OCI-LY1 (cell line): ENCODE measurements around the gene CHN1.

Experiments
- H2AFZ ChIP-seq: fragments of 200-600 bp; sonication (generic), shearing (Covaris generic); 2 replicates; pipeline ENCODE4 v1.6.0; 2014; ENCODE audit warnings: antibody characterized with exemption, mild to moderate bottlenecking, low read length
- H3F3A ChIP-seq: fragments of 200-600 bp; sonication (generic), shearing (Covaris generic); 2 replicates; pipeline ENCODE4 v1.6.0; 2014; ENCODE audit warnings: mild to moderate bottlenecking, antibody characterized with exemption, low read length, moderate library complexity; ENCODE audit not compliant: insufficient read depth
- H3K27ac ChIP-seq: fragments of 200-600 bp; sonication (generic); 2 replicates; pipeline ENCODE4 v1.5.1; 2014; ENCODE audit warnings: low read length, mixed run types, mild to moderate bottlenecking, low read depth; ENCODE audit not compliant: poor library complexity, severe bottlenecking
- H3K27me3 ChIP-seq: fragments of 200-600 bp; sonication (generic); 2 replicates; pipeline ENCODE4 v1.6.0; 2014; ENCODE audit warnings: antibody characterized with exemption, mild to moderate bottlenecking, low read length, moderate library complexity; ENCODE audit not compliant: insufficient read depth
- H3K36me3 ChIP-seq: fragments of 200-600 bp; sonication (generic); 2 replicates; pipeline ENCODE4 v1.6.1; 2014; ENCODE audit warnings: mild to moderate bottlenecking, antibody characterized with exemption, low read length, moderate library complexity, mixed read lengths; ENCODE audit not compliant: insufficient read depth
- H3K4me1 ChIP-seq: fragments of 200-600 bp; sonication (generic); 2 replicates; pipeline ENCODE4 v1.5.1; 2014; ENCODE audit warnings: mild to moderate bottlenecking, low read length, moderate library complexity; ENCODE audit not compliant: insufficient read depth, severe bottlenecking
- H3K4me2 ChIP-seq: fragments of 200-600 bp; sonication (generic), shearing (Covaris generic); 2 replicates; pipeline ENCODE4 v1.6.1; 2014; ENCODE audit warnings: low read length
- H3K4me3 ChIP-seq: fragments of 200-600 bp; sonication (generic); 2 replicates; pipeline ENCODE4 v1.5.1; 2014; ENCODE audit warnings: low read length, low read depth, mild to moderate bottlenecking, mixed read lengths; ENCODE audit not compliant: poor library complexity, severe bottlenecking
- H3K79me2 ChIP-seq: fragments of 200-600 bp; shearing (Covaris generic); 2 replicates; pipeline ENCODE4 v1.6.1; 2016; ENCODE audit warnings: mixed run types, low read length, mixed read lengths; ENCODE audit not compliant: insufficient read depth
- H3K9ac ChIP-seq: fragments of 200-600 bp; sonication (generic), shearing (Covaris generic); 2 replicates; pipeline ENCODE4 v1.6.1; 2014; ENCODE audit warnings: mild to moderate bottlenecking, low read length, mixed read lengths
- H3K9me2 ChIP-seq: fragments of 200-600 bp; sonication (generic), shearing (Covaris generic); 2 replicates; pipeline ENCODE4 v1.6.1; 2014; ENCODE audit warnings: low read depth, mild to moderate bottlenecking, low read length, mixed read lengths
- H3K9me3 ChIP-seq: fragments of 200-600 bp; shearing (Covaris generic); 2 replicates; pipeline ENCODE4 v1.6.1; 2014; ENCODE audit warnings: low read length, mixed read lengths
- H4K20me1 ChIP-seq: fragments of 200-600 bp; sonication (generic), shearing (Covaris generic); 2 replicates; pipeline ENCODE4 v1.6.0; 2016; ENCODE audit warnings: mild to moderate bottlenecking, low read length; ENCODE audit not compliant: insufficient read depth
- EZH2 ChIP-seq: fragments of 200-600 bp; sonication (generic), shearing (Covaris generic); IDR thresholded peaks from 2 replicates; pipeline ENCODE4 v1.8.0; 2017; ENCODE audit warnings: borderline replicate concordance, mixed run types, mild to moderate bottlenecking, antibody characterized with exemption, low read length, moderate library complexity, mixed read lengths
- TF ChIP-seq, protein P1 (sequence below): fragments of 200-600 bp; sonication (generic), shearing (Covaris generic); IDR thresholded peaks from 2 replicates; pipeline ENCODE4 v1.5.1; 2017; ENCODE audit warnings: mild to moderate bottlenecking, antibody characterized with exemption, low read length, moderate library complexity, mixed read lengths

CHN1 gene

DNA sequence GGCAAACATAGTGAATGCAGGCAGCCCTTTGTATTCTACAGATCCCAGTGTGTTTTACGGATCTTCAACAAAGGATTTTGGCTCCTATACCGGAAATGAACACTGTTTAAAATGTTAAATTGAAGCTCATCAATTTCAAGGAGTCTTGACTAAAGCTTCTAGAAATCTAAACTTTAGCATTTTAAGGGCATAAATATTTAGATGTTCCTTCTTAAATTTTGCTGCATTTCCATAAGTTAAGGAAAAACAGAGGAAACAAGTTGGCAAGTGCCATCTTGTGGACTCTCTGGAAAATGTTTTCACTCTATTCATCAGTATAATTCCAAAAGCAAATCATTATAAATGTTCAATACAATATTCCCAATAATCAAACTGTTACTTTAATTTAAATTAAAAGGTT is 19.6 kb downstream of the CHN1 start:
- no peaks in the 10 kb centered on the region for H3K9me2 ChIP-seq
- H3K79me2 ChIP-seq: no peaks in the 10 kb centered on the region
- H3K9me3 ChIP-seq: no peaks in the 10 kb centered on the region
- H3K27ac ChIP-seq: no peak overlapping the region
- no peak for TF ChIP-seq EZH2
- TF ChIP-seq, protein P1, sequence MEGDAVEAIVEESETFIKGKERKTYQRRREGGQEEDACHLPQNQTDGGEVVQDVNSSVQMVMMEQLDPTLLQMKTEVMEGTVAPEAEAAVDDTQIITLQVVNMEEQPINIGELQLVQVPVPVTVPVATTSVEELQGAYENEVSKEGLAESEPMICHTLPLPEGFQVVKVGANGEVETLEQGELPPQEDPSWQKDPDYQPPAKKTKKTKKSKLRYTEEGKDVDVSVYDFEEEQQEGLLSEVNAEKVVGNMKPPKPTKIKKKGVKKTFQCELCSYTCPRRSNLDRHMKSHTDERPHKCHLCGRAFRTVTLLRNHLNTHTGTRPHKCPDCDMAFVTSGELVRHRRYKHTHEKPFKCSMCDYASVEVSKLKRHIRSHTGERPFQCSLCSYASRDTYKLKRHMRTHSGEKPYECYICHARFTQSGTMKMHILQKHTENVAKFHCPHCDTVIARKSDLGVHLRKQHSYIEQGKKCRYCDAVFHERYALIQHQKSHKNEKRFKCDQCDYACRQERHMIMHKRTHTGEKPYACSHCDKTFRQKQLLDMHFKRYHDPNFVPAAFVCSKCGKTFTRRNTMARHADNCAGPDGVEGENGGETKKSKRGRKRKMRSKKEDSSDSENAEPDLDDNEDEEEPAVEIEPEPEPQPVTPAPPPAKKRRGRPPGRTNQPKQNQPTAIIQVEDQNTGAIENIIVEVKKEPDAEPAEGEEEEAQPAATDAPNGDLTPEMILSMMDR: peak; percentile 33; the same call in 1 of the 2 replicates
- no peak overlapping the region for H3K4me3 ChIP-seq
- H4K20me1 ChIP-seq: no peaks in the 10 kb centered on the region
- H3F3A ChIP-seq: no peaks in the 10 kb centered on the region
- no peaks in the 10 kb centered on the region for H3K4me1 ChIP-seq
- H3K4me2 ChIP-seq: no peak overlapping the region
- H2AFZ ChIP-seq: no peak overlapping the region
- no peaks in the 10 kb centered on the region for H3K27me3 ChIP-seq
- no peak overlapping the region for H3K9ac ChIP-seq
- H3K36me3 ChIP-seq: no peaks in the 10 kb centered on the region

- no peaks in the 10 kb centered on the region for H3K79me2 ChIP-seq
- TF ChIP-seq, protein P1: no peak
- no peak for TF ChIP-seq EZH2
- H3K4me3 ChIP-seq: no peak overlapping the region
- H3K4me1 ChIP-seq: no peaks in the 10 kb centered on the region
- no peak overlapping the region for H2AFZ ChIP-seq
- H3K36me3 ChIP-seq: no peaks in the 10 kb centered on the region
- H3K9me2 ChIP-seq: no peaks in the 10 kb centered on the region
- H3K27me3 ChIP-seq: no peaks in the 10 kb centered on the region
- no peak overlapping the region for H3K4me2 ChIP-seq
- no peak overlapping the region for H3K9ac ChIP-seq
- no peaks in the 10 kb centered on the region for H3K9me3 ChIP-seq
- no peak overlapping the region for H3K27ac ChIP-seq
- H4K20me1 ChIP-seq: no peaks in the 10 kb centered on the region
- H3F3A ChIP-seq: no peaks in the 10 kb centered on the region
Measured at GRCh38 chr2:174984561-174984960, 20.6 kb downstream of the CHN1 start.

- no peaks in the 10 kb centered on the region for H3K9me2 ChIP-seq
- no peaks in the 10 kb centered on the region for H3F3A ChIP-seq
- H3K36me3 ChIP-seq: no peaks in the 10 kb centered on the region
- no peaks in the 10 kb centered on the region for H3K9me3 ChIP-seq
- no peak overlapping the region for H3K4me3 ChIP-seq
- no peak overlapping the region for H2AFZ ChIP-seq
- H3K79me2 ChIP-seq: no peaks in the 10 kb centered on the region
- TF ChIP-seq EZH2: no peak
- TF ChIP-seq, protein P1: no peak
- no peak overlapping the region for H3K4me2 ChIP-seq
- H4K20me1 ChIP-seq: no peaks in the 10 kb centered on the region
- no peaks in the 10 kb centered on the region for H3K4me1 ChIP-seq
- no peak overlapping the region for H3K27ac ChIP-seq
- no peaks in the 10 kb centered on the region for H3K27me3 ChIP-seq
- H3K9ac ChIP-seq: no peak overlapping the region
Measured at GRCh38 chr2:174981331-174981730, 23.9 kb downstream of the CHN1 start.
